Measurements from ENCODE around the gene TSHR. TPM values are rescaled to one million over a fixed set of nuclear protein-coding genes. Genes with fewer than 3 reads are reported as not detected.

TSHR gene
- total RNA-seq, 1 experiment from 2014 or later = not detected

DNA sequence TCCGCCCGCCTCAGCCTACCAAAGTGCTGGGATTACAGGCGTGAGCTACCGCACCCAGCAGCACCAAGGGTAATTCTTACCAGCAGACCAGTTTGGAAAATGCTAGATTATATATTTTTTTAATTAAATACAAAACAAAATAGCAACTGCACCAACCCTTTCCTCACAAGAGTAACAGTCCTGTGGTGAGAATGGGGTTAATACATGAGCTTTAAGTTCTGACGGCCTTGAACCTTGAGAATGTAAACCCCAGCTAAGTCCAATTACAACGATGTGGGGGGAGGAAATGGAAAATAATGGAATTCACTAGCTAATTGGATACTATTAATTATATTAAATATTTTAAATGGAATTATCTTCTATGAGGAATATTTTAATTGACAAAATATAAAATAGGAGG lies 183.0 kb downstream of the TSHR start:
- Histone ChIP-seq H2AFZ (ENCODE audit: low read length) (no peak overlapping the region), H3K9me3 (ENCODE audit: low read length) (no peaks in the 10 kb centered on the region), H3F3A (ENCODE audit: low read length, unreplicated experiment) (no peaks in the 10 kb centered on the region), H3K4me2 (ENCODE audit: low read length) (no peak overlapping the region), H3K36me3 (ENCODE audit: low read depth, low read length) (no peaks in the 10 kb centered on the region), H3K4me3 (ENCODE audit: low read length) (no peak overlapping the region), H3K27me3 (ENCODE audit: low read length) (peaks cover 2% of the 10 kb centered on the region), H3K4me1 (ENCODE audit: insufficient read depth, low read length) (no peaks in the 10 kb centered on the region), H3K9me2 (replicated peaks; ENCODE audit: low read length) (no peaks in the 10 kb centered on the region), H3K79me2 (ENCODE audit: low read length) (no peaks in the 10 kb centered on the region), H3K27ac (ENCODE audit: low read length) (no peak overlapping the region), H4K20me1 (ENCODE audit: low read length) (no peaks in the 10 kb centered on the region), H3K9ac (ENCODE audit: low read length) (no peak overlapping the region)
- POLR2A ChIA-PET (ENCODE audit: unreplicated experiment) = no interaction called here
- CTCF ChIA-PET = interaction anchor here (0.6 kb wide), 2 partner anchors 18 to 46 kb away, joined by 3 read pairs; no protein-coding TSS in a partner anchor
- no TSS peak for BruUV-seq (replicated peaks)
- TF ChIP-seq, protein P1, sequence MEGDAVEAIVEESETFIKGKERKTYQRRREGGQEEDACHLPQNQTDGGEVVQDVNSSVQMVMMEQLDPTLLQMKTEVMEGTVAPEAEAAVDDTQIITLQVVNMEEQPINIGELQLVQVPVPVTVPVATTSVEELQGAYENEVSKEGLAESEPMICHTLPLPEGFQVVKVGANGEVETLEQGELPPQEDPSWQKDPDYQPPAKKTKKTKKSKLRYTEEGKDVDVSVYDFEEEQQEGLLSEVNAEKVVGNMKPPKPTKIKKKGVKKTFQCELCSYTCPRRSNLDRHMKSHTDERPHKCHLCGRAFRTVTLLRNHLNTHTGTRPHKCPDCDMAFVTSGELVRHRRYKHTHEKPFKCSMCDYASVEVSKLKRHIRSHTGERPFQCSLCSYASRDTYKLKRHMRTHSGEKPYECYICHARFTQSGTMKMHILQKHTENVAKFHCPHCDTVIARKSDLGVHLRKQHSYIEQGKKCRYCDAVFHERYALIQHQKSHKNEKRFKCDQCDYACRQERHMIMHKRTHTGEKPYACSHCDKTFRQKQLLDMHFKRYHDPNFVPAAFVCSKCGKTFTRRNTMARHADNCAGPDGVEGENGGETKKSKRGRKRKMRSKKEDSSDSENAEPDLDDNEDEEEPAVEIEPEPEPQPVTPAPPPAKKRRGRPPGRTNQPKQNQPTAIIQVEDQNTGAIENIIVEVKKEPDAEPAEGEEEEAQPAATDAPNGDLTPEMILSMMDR (conservative IDR thresholded peaks at IDR 0.05; ENCODE audit: low read depth, low read length) = no peak
- TF ChIP-seq EZH2phosphoT487 (IDR thresholded peaks at IDR 0.05; ENCODE audit: borderline replicate concordance, low read length) = no peak
- no peak for TF ChIP-seq EZH2 (IDR thresholded peaks at IDR 0.05; ENCODE audit: low read length, unreplicated experiment)
- DNase-seq (no peak), ATAC-seq (no peak)
- intact Hi-C loops (cut with micrococcal nuclease) = no loop called here

- no peaks in the 10 kb centered on the region for H3K27me3 ChIP-seq (ENCODE audit: low read length)
- H3K9me3 ChIP-seq (ENCODE audit: low read length) = no peaks in the 10 kb centered on the region
- H3K27ac ChIP-seq (ENCODE audit: low read length) = no peak overlapping the region
- no peak overlapping the region for H2AFZ ChIP-seq (ENCODE audit: low read length)
- no peaks in the 10 kb centered on the region for H3K79me2 ChIP-seq (ENCODE audit: low read length)
- TF ChIP-seq, protein P1 (conservative IDR thresholded peaks at IDR 0.05; ENCODE audit: low read depth, low read length) = no peak
- TF ChIP-seq EZH2phosphoT487 (IDR thresholded peaks at IDR 0.05; ENCODE audit: borderline replicate concordance, low read length) (no peak), EZH2 (IDR thresholded peaks at IDR 0.05; ENCODE audit: low read length, unreplicated experiment) (no peak)
- ChIA-PET POLR2A (ENCODE audit: unreplicated experiment) (no interaction called here), CTCF (no interaction called here)
- H3K4me3 ChIP-seq (ENCODE audit: low read length) = no peak overlapping the region
- intact Hi-C loops (cut with micrococcal nuclease) = no loop called here
- H4K20me1 ChIP-seq (ENCODE audit: low read length) = no peaks in the 10 kb centered on the region
- H3K4me1 ChIP-seq (ENCODE audit: insufficient read depth, low read length) = no peaks in the 10 kb centered on the region
- H3K4me2 ChIP-seq (ENCODE audit: low read length) = no peak overlapping the region
- no peaks in the 10 kb centered on the region for H3F3A ChIP-seq (ENCODE audit: low read length, unreplicated experiment)
- no peak overlapping the region for H3K9ac ChIP-seq (ENCODE audit: low read length)
- H3K36me3 ChIP-seq (ENCODE audit: low read depth, low read length) = no peaks in the 10 kb centered on the region
- H3K9me2 ChIP-seq (replicated peaks; ENCODE audit: low read length) = no peaks in the 10 kb centered on the region
- ATAC-seq (no peak), DNase-seq (no peak)
- BruUV-seq (replicated peaks) = no TSS peak
These were observed 186.0 kb downstream of the TSHR start for GRCh38 chr14:81141426-81141825.

GRCh38 chr14:81143793-81144192 lies 188.4 kb downstream of the TSHR start:
- H3K9me3 ChIP-seq (ENCODE audit: low read length) = no peaks in the 10 kb centered on the region
- no peak for ATAC-seq
- ChIA-PET CTCF (no interaction called here), POLR2A (ENCODE audit: unreplicated experiment) (no interaction called here)
- DNase-seq = no peak
- H3K4me1 ChIP-seq (ENCODE audit: insufficient read depth, low read length) = no peaks in the 10 kb centered on the region
- H2AFZ ChIP-seq (ENCODE audit: low read length) = no peak overlapping the region
- no peak overlapping the region for H3K4me3 ChIP-seq (ENCODE audit: low read length)
- H4K20me1 ChIP-seq (ENCODE audit: low read length) = no peaks in the 10 kb centered on the region
- intact Hi-C loops (cut with micrococcal nuclease) = no loop called here
- H3F3A ChIP-seq (ENCODE audit: low read length, unreplicated experiment) = no peaks in the 10 kb centered on the region
- no peaks in the 10 kb centered on the region for H3K36me3 ChIP-seq (ENCODE audit: low read depth, low read length)
- no peak overlapping the region for H3K9ac ChIP-seq (ENCODE audit: low read length)
- no peaks in the 10 kb centered on the region for H3K9me2 ChIP-seq (replicated peaks; ENCODE audit: low read length)
- TF ChIP-seq EZH2 (IDR thresholded peaks at IDR 0.05; ENCODE audit: low read length, unreplicated experiment) (no peak), EZH2phosphoT487 (IDR thresholded peaks at IDR 0.05; ENCODE audit: borderline replicate concordance, low read length) (no peak)
- TF ChIP-seq, protein P1 (conservative IDR thresholded peaks at IDR 0.05; ENCODE audit: low read depth, low read length) = no peak
- no peak overlapping the region for H3K27ac ChIP-seq (ENCODE audit: low read length)
- no peaks in the 10 kb centered on the region for H3K79me2 ChIP-seq (ENCODE audit: low read length)
- no peaks in the 10 kb centered on the region for H3K27me3 ChIP-seq (ENCODE audit: low read length)
- H3K4me2 ChIP-seq (ENCODE audit: low read length) = no peak overlapping the region
- no TSS peak for BruUV-seq (replicated peaks)
